Type B pancreatic cell (in vitro differentiated cells): ENCODE data around the gene OGDH. TPM values are rescaled to one million over a fixed set of nuclear protein-coding genes. Genes with fewer than 3 reads are reported as not detected.
"Not testable (repeated sequence)": the region's sequence is repeated elsewhere in the genome, so short reads cannot be mapped to it uniquely, and the experiment has no call there.

Source experiments
- DNase-seq: peaks from one replicate; pipeline ENCODE4 v3.0.0; 2021; ENCODE audit warnings: mixed read lengths; ENCODE audit not compliant: unreplicated experiment; ENCODE audit errors: extremely low spot score
- H3K27ac Mint-ChIP-seq: 2 replicates; pipeline ENCODE4 v1.8.0; 2021; ENCODE audit warnings: mild to moderate bottlenecking, mixed read lengths
- H3K27me3 Mint-ChIP-seq: 2 replicates; pipeline ENCODE4 v1.8.0; 2021; ENCODE audit warnings: mixed read lengths
- H3K36me3 Mint-ChIP-seq: 2 replicates; pipeline ENCODE4 v1.8.0; 2021; ENCODE audit warnings: mixed read lengths
- H3K4me1 Mint-ChIP-seq: one replicate; pipeline ENCODE4 v1.8.0; 2021; ENCODE audit warnings: mixed read lengths; ENCODE audit not compliant: unreplicated experiment
- H3K4me3 Mint-ChIP-seq: 2 replicates; pipeline ENCODE4 v1.8.0; 2021; ENCODE audit warnings: mild to moderate bottlenecking, mixed read lengths
- H3K9me3 Mint-ChIP-seq: 2 replicates; pipeline ENCODE4 v1.8.0; 2021; ENCODE audit warnings: mixed read lengths
- CTCF ChIP-seq: fragments of 200-600 bp; sonication (generic); conservative IDR thresholded peaks from 2 replicates; pipeline ENCODE4 v1.5.0; 2021; ENCODE audit warnings: antibody characterized with exemption, mild to moderate bottlenecking
- total RNA-seq: library from RNA; stranded (reverse); gene quantifications from 2 replicates; pipeline ENCODE4 v1.2.1, GENCODE V29; 2021; ENCODE audit warnings: low replicate concordance

Gene OGDH
- total RNA-seq, 1 donor from 2014 or later: 92.8 TPM

GRCh38 chr7:44695756-44696155 lies 89.3 kb downstream of the OGDH start:
- Mint-ChIP-seq H3K27me3 (no peaks in the 10 kb centered on the region), H3K4me1 (no peaks in the 10 kb centered on the region), H3K27ac (no peak overlapping the region), H3K36me3 (peaks cover 23% of the 10 kb centered on the region), H3K4me3 (no peak overlapping the region), H3K9me3 (no peaks in the 10 kb centered on the region)
- DNase-seq: no peak
- TF ChIP-seq CTCF: no peak

GRCh38 chr7:44696728-44697127 lies 90.3 kb downstream of the OGDH start:
- TF ChIP-seq CTCF: no peak
- H3K4me1 Mint-ChIP-seq: no peaks in the 10 kb centered on the region
- no peaks in the 10 kb centered on the region for H3K9me3 Mint-ChIP-seq
- peaks cover 27% of the 10 kb centered on the region for H3K36me3 Mint-ChIP-seq
- H3K4me3 Mint-ChIP-seq: no peak overlapping the region
- H3K27me3 Mint-ChIP-seq: no peaks in the 10 kb centered on the region
- DNase-seq: no peak
- no peak overlapping the region for H3K27ac Mint-ChIP-seq

- Mint-ChIP-seq H3K36me3 (peaks cover 32% of the 10 kb centered on the region), H3K27me3 (no peaks in the 10 kb centered on the region), H3K27ac (no peak overlapping the region), H3K4me3 (no peak overlapping the region), H3K9me3 (no peaks in the 10 kb centered on the region), H3K4me1 (no peaks in the 10 kb centered on the region)
- DNase-seq: no peak
- no peak for TF ChIP-seq CTCF
Measured at GRCh38 chr7:44697136-44698045, 91.0 kb downstream of the OGDH start.

GRCh38 chr7:44698046-44698580 lies 91.7 kb downstream of the OGDH start:
- Mint-ChIP-seq H3K27me3 (no peaks in the 10 kb centered on the region), H3K36me3 (peaks cover 35% of the 10 kb centered on the region)

DNA sequence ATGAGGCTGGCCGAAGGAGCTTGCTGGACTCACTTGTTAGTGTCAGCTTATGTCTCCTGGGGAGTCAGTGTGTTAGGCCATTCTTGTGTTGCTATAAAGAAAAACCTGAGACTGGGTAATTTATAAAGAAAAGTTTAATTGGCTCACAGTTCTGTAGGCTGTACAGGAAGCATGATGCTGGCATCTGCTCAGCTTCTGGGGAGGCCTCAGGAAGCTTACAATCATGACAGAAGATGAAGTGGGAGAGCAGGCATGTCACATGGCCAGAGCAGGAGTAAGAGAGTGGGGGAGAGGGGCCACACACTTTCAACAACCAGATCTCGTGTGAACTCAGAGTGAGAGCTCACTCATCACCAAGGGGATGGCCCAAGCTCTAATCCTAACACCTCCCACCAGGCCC lies 93.2 kb downstream of the OGDH start:
- peaks cover 34% of the 10 kb centered on the region for H3K36me3 Mint-ChIP-seq
- H3K4me3 Mint-ChIP-seq, H3K27me3 Mint-ChIP-seq, H3K27ac Mint-ChIP-seq, H3K4me1 Mint-ChIP-seq, H3K9me3 Mint-ChIP-seq, DNase-seq: not testable (repeated sequence)

More at GRCh38 chr7:44698046-44698580, 91.7 kb downstream of the OGDH start:
- H3K4me1 Mint-ChIP-seq: no peaks in the 10 kb centered on the region
- no peak for TF ChIP-seq CTCF
- no peak overlapping the region for H3K4me3 Mint-ChIP-seq
- no peak overlapping the region for H3K27ac Mint-ChIP-seq
- DNase-seq: no peak
- H3K9me3 Mint-ChIP-seq: no peaks in the 10 kb centered on the region

GRCh38 chr7:44700322-44700721 lies 93.9 kb downstream of the OGDH start:
- no peak overlapping the region for H3K4me3 Mint-ChIP-seq
- H3K27ac Mint-ChIP-seq: no peak overlapping the region
- peaks cover 34% of the 10 kb centered on the region for H3K36me3 Mint-ChIP-seq
- H3K27me3 Mint-ChIP-seq: no peaks in the 10 kb centered on the region
- no peaks in the 10 kb centered on the region for H3K4me1 Mint-ChIP-seq
- no peak for DNase-seq
- H3K9me3 Mint-ChIP-seq: no peaks in the 10 kb centered on the region
- no peak for TF ChIP-seq CTCF

GRCh38 chr7:44703391-44703790 lies 97.0 kb downstream of the OGDH start:
- H3K4me1 Mint-ChIP-seq, H3K9me3 Mint-ChIP-seq, DNase-seq, H3K27ac Mint-ChIP-seq, H3K4me3 Mint-ChIP-seq, H3K27me3 Mint-ChIP-seq: not testable (repeated sequence)
- H3K36me3 Mint-ChIP-seq: peaks cover 21% of the 10 kb centered on the region
